Loucy (cell line): ENCODE results near the gene CDK5.

ENCODE experiments used
- H2AFZ ChIP-seq: fragments of 200-600 bp; sonication (generic); 2 replicates; pipeline ENCODE4 v1.6.0; 2016; ENCODE audit warnings: antibody characterized with exemption, mild to moderate bottlenecking, low read length, moderate library complexity
- H3F3A ChIP-seq: fragments of 200-600 bp; 2 replicates; pipeline ENCODE4 v1.6.0; 2016; ENCODE audit warnings: antibody characterized with exemption, low read depth, mild to moderate bottlenecking
- H3K27me3 ChIP-seq: fragments of 200-600 bp; sonication (generic); 2 replicates; pipeline ENCODE4 v1.6.1; 2014; ENCODE audit warnings: low read length, mild to moderate bottlenecking; ENCODE audit not compliant: insufficient read depth, poor library complexity, severe bottlenecking
- H3K36me3 ChIP-seq: fragments of 200-600 bp; sonication (generic); 2 replicates; pipeline ENCODE4 v1.6.1; 2016; ENCODE audit warnings: low read length; ENCODE audit not compliant: insufficient read depth
- H3K4me1 ChIP-seq: fragments of 200-600 bp; sonication (generic); 2 replicates; pipeline ENCODE4 v1.5.1; 2014; ENCODE audit warnings: low read length, mild to moderate bottlenecking; ENCODE audit not compliant: insufficient read depth, poor library complexity, severe bottlenecking
- H3K4me2 ChIP-seq: fragments of 200-600 bp; sonication (generic); 2 replicates; pipeline ENCODE4 v1.6.0; 2014; ENCODE audit warnings: antibody characterized with exemption, low read length, low read depth, mild to moderate bottlenecking; ENCODE audit not compliant: poor library complexity, severe bottlenecking
- H3K4me3 ChIP-seq: fragments of 200-600 bp; sonication (generic); 2 replicates; pipeline ENCODE4 v1.5.1; 2014; ENCODE audit warnings: low read length, mild to moderate bottlenecking, mixed read lengths; ENCODE audit not compliant: poor library complexity, severe bottlenecking
- H3K79me2 ChIP-seq: fragments of 200-600 bp; sonication (generic); 2 replicates; pipeline ENCODE4 v1.6.1; 2014; ENCODE audit warnings: low read length; ENCODE audit not compliant: insufficient read depth
- H3K9ac ChIP-seq: fragments of 200-600 bp; sonication (generic); 2 replicates; pipeline ENCODE4 v1.6.0; 2014; ENCODE audit warnings: mild to moderate bottlenecking, low read depth, low read length, moderate library complexity; ENCODE audit not compliant: poor library complexity, severe bottlenecking
- H3K9me2 ChIP-seq: fragments of 200-600 bp; sonication (generic); replicated peaks from 2 replicates; pipeline ENCODE4 v1.6.1; 2016; ENCODE audit warnings: low read depth, low read length, mixed read lengths
- H3K9me3 ChIP-seq: fragments of 200-600 bp; sonication (generic); 2 replicates; pipeline ENCODE4 v1.6.1; 2014; ENCODE audit warnings: mild to moderate bottlenecking, antibody characterized with exemption, low read length, low read depth; ENCODE audit not compliant: insufficient read depth
- H4K20me1 ChIP-seq: fragments of 200-600 bp; sonication (generic); 2 replicates; pipeline ENCODE4 v1.6.0; 2014; ENCODE audit warnings: antibody characterized with exemption, low read length, mild to moderate bottlenecking; ENCODE audit not compliant: insufficient read depth, poor library complexity, severe bottlenecking
- CTCF ChIP-seq: fragments of 200-600 bp; sonication (generic); conservative IDR thresholded peaks from 2 replicates; pipeline ENCODE4 v1.5.1; 2014; ENCODE audit warnings: mild to moderate bottlenecking, antibody characterized with exemption, low read length
- EZH2phosphoT487 ChIP-seq: fragments of 200-600 bp; IDR thresholded peaks from 2 replicates; pipeline ENCODE4 v1.6.1; 2018; ENCODE audit warnings: antibody characterized with exemption, mild to moderate bottlenecking, moderate library complexity, borderline replicate concordance

Gene CDK5

GRCh38 chr7:151068069-151068773 lies 10.5 kb upstream of the CDK5 start:
- Histone ChIP-seq H3K4me3 (no peak overlapping the region), H3K4me2 (no peak overlapping the region), H3K4me1 (no peaks in the 10 kb centered on the region), H2AFZ (no peak overlapping the region), H3K9me2 (no peaks in the 10 kb centered on the region), H3K27me3 (no peaks in the 10 kb centered on the region), H3K79me2 (no peaks in the 10 kb centered on the region), H3K36me3 (peaks cover 61% of the 10 kb centered on the region; the same call in 1 of the 2 replicates), H3K9me3 (no peaks in the 10 kb centered on the region), H3F3A (no peaks in the 10 kb centered on the region), H3K9ac (no peak overlapping the region), H4K20me1 (no peaks in the 10 kb centered on the region)
- no peak for TF ChIP-seq CTCF
- no peak for TF ChIP-seq EZH2phosphoT487

- Histone ChIP-seq H2AFZ (no peak overlapping the region), H3K4me2 (no peak overlapping the region), H3K27me3 (no peaks in the 10 kb centered on the region), H3K9me2 (no peaks in the 10 kb centered on the region), H3K79me2 (peaks cover 13% of the 10 kb centered on the region), H3K4me3 (no peak overlapping the region), H3F3A (no peaks in the 10 kb centered on the region), H3K9ac (no peak overlapping the region), H3K9me3 (no peaks in the 10 kb centered on the region), H3K4me1 (peaks cover 6% of the 10 kb centered on the region), H3K36me3 (peaks cover 55% of the 10 kb centered on the region; the same call in 1 of the 2 replicates), H4K20me1 (peaks cover 12% of the 10 kb centered on the region)
- TF ChIP-seq CTCF (no peak), EZH2phosphoT487 (no peak)
Observed at GRCh38 chr7:151066273-151066974, 8.7 kb upstream of the CDK5 start.

GRCh38 chr7:151065516-151065915 lies 7.8 kb upstream of the CDK5 start:
- H3K4me1 ChIP-seq = peaks cover 13% of the 10 kb centered on the region
- no peak overlapping the region for H3K9ac ChIP-seq
- peaks cover 46% of the 10 kb centered on the region; the same call in 1 of the 2 replicates for H3K36me3 ChIP-seq
- no peak for TF ChIP-seq CTCF
- TF ChIP-seq EZH2phosphoT487 = no peak
- no peak overlapping the region for H3K4me2 ChIP-seq
- H3K79me2 ChIP-seq = peaks cover 22% of the 10 kb centered on the region
- H3F3A ChIP-seq = no peaks in the 10 kb centered on the region
- peaks cover 20% of the 10 kb centered on the region for H4K20me1 ChIP-seq
- no peak overlapping the region for H2AFZ ChIP-seq
- no peaks in the 10 kb centered on the region for H3K9me3 ChIP-seq
- no peaks in the 10 kb centered on the region for H3K27me3 ChIP-seq
- no peak overlapping the region for H3K4me3 ChIP-seq
- H3K9me2 ChIP-seq = no peaks in the 10 kb centered on the region
